IPS-20b (cell line): ENCODE measurements around the gene SPRTN.

Experiments used
- H3K27ac ChIP-seq: one replicate; pipeline ENCODE4 v1.5.1; 2013; ENCODE audit warnings: low read length
- H3K27me3 ChIP-seq: 2 replicates; pipeline ENCODE4 v1.6.1; 2013; ENCODE audit warnings: mild to moderate bottlenecking, low read length, inconsistent platforms; ENCODE audit not compliant: insufficient read depth
- H3K36me3 ChIP-seq: 2 replicates; pipeline ENCODE4 v1.6.1; 2013; ENCODE audit warnings: low read depth, mild to moderate bottlenecking, inconsistent platforms, low read length, moderate library complexity; ENCODE audit not compliant: insufficient read depth
- H3K4me1 ChIP-seq: 2 replicates; pipeline ENCODE4 v1.6.1; 2013; ENCODE audit warnings: mild to moderate bottlenecking, control low read depth, inconsistent platforms, low read length, moderate library complexity; ENCODE audit not compliant: insufficient read depth
- H3K4me3 ChIP-seq: 2 replicates; pipeline ENCODE4 v1.5.1; 2013; ENCODE audit warnings: mild to moderate bottlenecking, low read length, inconsistent platforms
- H3K9ac ChIP-seq: 2 replicates; pipeline ENCODE4 v1.6.1; 2013; ENCODE audit warnings: low read depth, mild to moderate bottlenecking, inconsistent platforms, low read length, moderate library complexity
- H3K9me3 ChIP-seq: 2 replicates; pipeline ENCODE4 v1.6.1; 2013; ENCODE audit warnings: mild to moderate bottlenecking, low read depth, low read length, inconsistent platforms; ENCODE audit not compliant: insufficient read depth

SPRTN gene

DNA sequence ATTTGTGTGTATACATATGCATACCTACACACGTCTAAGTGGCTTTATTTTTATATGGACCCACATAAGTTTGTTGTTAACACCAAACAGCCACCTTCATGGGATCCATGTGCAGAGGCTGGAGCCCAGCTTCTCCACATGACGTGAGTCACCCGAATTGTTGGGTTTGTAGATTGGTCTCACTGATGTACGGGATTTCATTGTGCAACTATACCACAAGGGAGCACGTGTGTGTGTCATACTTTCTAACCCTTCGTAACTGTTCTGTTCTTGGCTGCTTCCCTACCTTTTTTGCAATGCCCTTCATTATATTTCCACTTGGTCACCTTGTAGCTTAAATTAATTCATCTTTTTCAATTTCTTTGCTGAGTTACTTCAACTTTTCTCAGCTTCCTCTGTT is 21.0 kb downstream of the SPRTN start:
- no peak overlapping the region for H3K4me3 ChIP-seq
- H3K9ac ChIP-seq: no peak overlapping the region
- no peaks in the 10 kb centered on the region for H3K9me3 ChIP-seq
- no peak overlapping the region for H3K27ac ChIP-seq
- H3K4me1 ChIP-seq: no peaks in the 10 kb centered on the region
- H3K27me3 ChIP-seq: no peaks in the 10 kb centered on the region
- no peaks in the 10 kb centered on the region for H3K36me3 ChIP-seq

DNA sequence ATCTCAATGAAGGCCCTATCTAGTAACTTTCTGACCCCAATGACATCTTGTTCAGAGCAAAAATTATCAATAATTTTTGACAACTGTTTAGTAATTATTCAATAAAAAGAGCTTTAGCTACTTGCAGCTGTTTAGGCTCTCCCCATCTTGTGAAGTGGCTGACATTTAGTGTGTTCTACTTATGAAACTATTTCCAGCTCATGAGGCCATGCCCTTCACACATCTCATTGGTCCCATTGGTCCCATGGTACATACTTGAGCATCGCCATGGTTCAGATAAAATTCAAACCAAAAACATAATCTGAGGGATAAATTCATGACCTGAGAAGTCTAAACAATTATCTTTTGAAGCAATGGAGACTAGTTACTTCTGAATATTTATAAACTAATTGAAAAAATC is 24.2 kb downstream of the SPRTN start:
- no peaks in the 10 kb centered on the region for H3K4me1 ChIP-seq
- H3K36me3 ChIP-seq: no peaks in the 10 kb centered on the region
- no peak overlapping the region for H3K4me3 ChIP-seq
- H3K27me3 ChIP-seq: no peaks in the 10 kb centered on the region
- no peaks in the 10 kb centered on the region for H3K9me3 ChIP-seq
- no peak overlapping the region for H3K9ac ChIP-seq
- H3K27ac ChIP-seq: no peak overlapping the region

DNA sequence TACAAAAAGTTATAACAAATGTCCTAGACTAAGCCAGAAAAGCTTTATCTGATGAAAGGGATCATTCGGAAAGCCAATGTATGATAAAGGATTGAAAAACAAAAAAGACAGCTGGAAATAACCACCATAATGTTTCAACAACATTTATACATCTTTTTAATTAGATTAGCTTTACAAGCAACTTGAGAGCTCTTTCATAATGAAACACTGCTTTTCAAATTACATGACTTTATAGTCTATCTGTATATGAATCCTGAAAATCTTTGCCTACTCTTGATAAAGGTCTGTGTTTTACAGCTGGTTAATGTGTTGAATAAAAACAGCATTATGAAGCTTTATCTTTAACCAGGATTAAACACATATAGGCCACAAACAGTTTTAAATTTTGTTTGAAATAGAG is 25.5 kb downstream of the SPRTN start:
- Histone ChIP-seq H3K27ac (no peak overlapping the region), H3K4me3 (no peak overlapping the region), H3K9me3 (no peaks in the 10 kb centered on the region), H3K27me3 (no peaks in the 10 kb centered on the region), H3K9ac (no peak overlapping the region), H3K4me1 (no peaks in the 10 kb centered on the region), H3K36me3 (no peaks in the 10 kb centered on the region)

DNA sequence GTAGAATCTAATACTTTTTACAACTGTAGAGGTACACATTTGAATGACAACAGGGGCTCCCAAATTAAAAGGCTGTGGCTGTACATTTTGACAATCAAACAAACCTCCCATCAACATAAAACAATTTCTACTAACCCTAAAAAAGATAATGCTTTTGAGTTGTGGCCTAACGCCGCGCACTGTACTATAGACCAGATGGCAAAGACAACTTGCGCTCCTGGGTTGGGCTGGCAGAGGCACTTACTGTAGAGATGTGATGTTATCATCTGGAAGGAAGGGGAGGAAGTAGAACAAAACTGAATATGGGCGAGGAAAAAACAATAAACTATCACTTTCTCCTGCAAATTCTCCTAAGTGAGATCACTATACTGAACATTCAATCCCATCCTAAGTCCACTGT is 26.1 kb downstream of the SPRTN start:
- H3K27ac ChIP-seq: no peak overlapping the region
- H3K9ac ChIP-seq: no peak overlapping the region
- no peaks in the 10 kb centered on the region for H3K27me3 ChIP-seq
- H3K4me3 ChIP-seq: no peak overlapping the region
- H3K9me3 ChIP-seq: no peaks in the 10 kb centered on the region
- H3K4me1 ChIP-seq: no peaks in the 10 kb centered on the region
- no peaks in the 10 kb centered on the region for H3K36me3 ChIP-seq

DNA sequence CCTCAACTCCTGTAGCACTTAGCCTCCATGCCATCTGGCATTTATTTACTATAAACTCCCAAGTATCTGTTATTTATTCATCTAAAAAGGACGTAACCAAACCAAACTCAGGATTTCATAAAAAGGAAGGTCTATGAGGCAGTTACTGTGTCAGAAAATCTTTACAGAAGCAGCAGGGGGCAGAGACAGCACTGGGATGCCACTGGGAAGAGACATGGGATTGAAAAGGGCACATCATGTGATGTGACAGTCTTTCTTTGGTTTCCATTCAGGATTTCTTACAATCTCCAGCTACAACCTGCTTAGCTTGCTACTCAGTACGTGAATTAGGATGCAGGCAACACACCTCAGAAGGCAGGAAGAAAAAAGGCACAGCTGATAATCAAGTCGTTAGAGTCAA is 31.2 kb downstream of the SPRTN start:
- Histone ChIP-seq H3K9ac (no peak overlapping the region), H3K27me3 (no peaks in the 10 kb centered on the region), H3K27ac (no peak overlapping the region), H3K4me3 (no peak overlapping the region), H3K9me3 (no peaks in the 10 kb centered on the region), H3K4me1 (no peaks in the 10 kb centered on the region), H3K36me3 (no peaks in the 10 kb centered on the region)

DNA sequence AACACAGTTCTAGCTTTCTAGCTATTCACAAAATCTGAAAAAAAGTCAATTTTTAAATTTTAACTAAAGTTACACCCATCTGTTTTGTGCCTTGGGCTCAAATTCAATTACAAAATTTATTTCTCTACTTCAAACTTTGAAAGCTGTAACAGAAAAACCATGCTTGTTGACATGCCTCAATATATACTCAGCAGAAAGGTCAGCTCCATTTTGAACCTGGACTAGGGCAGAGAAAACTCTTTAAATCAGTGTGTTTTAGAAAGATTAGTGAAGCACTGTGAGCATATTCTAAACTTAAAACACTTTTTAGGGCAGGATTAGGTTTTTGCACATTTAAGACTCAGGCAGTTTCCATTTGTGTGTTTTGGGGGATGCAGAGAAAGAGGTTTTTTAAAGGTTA is 34.4 kb downstream of the SPRTN start:
- H3K4me3 ChIP-seq: no peak overlapping the region
- H3K9ac ChIP-seq: no peak overlapping the region
- H3K27me3 ChIP-seq: no peaks in the 10 kb centered on the region
- no peak overlapping the region for H3K27ac ChIP-seq
- H3K9me3 ChIP-seq: no peaks in the 10 kb centered on the region
- no peaks in the 10 kb centered on the region for H3K36me3 ChIP-seq
- no peaks in the 10 kb centered on the region for H3K4me1 ChIP-seq

DNA sequence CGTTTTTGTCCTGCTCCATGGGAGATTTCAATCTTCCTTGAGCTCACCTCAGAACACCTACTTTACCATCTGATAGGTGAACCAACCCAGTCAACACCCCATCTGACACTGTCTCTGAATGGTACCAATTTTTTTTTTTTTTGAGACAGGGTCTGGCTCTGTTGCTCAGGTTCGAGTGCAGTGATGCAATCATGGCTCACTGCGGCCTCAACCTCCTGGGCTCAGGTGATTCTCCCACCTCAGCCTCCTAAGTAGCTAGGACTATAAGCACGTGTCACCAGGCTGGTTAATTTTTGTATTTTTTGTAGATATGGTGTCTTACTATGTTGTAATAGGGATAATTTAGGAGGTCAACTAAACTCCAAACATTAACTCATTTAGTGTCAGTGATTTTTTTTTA is 36.3 kb downstream of the SPRTN start:
- Histone ChIP-seq H3K9ac (no peak overlapping the region), H3K9me3 (no peaks in the 10 kb centered on the region), H3K4me1 (no peaks in the 10 kb centered on the region), H3K27me3 (no peaks in the 10 kb centered on the region), H3K36me3 (no peaks in the 10 kb centered on the region), H3K4me3 (no peak overlapping the region), H3K27ac (no peak overlapping the region)

DNA sequence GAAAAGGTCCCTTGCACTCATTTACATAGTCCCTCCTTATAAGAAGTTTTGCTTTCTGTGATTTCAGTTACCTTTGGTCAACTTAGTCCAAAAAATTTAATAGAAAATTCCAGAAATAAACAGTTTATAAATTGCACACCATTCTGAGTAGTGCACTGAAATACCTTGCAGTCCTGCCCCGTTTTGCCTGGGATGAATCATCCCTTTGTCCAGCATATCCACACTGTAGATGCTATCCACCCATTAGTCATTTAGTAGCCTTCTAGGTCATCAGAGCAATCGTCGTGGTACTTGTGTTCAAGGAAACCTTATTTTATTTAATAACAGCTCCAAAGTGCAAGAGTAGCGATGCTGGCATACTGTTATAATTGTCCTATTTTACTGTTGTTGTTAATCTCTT is 38.0 kb downstream of the SPRTN start:
- H3K36me3 ChIP-seq: no peaks in the 10 kb centered on the region
- H3K9me3 ChIP-seq: no peaks in the 10 kb centered on the region
- no peak overlapping the region for H3K9ac ChIP-seq
- H3K27ac ChIP-seq: no peak overlapping the region
- no peaks in the 10 kb centered on the region for H3K27me3 ChIP-seq
- no peak overlapping the region for H3K4me3 ChIP-seq
- H3K4me1 ChIP-seq: no peaks in the 10 kb centered on the region

DNA sequence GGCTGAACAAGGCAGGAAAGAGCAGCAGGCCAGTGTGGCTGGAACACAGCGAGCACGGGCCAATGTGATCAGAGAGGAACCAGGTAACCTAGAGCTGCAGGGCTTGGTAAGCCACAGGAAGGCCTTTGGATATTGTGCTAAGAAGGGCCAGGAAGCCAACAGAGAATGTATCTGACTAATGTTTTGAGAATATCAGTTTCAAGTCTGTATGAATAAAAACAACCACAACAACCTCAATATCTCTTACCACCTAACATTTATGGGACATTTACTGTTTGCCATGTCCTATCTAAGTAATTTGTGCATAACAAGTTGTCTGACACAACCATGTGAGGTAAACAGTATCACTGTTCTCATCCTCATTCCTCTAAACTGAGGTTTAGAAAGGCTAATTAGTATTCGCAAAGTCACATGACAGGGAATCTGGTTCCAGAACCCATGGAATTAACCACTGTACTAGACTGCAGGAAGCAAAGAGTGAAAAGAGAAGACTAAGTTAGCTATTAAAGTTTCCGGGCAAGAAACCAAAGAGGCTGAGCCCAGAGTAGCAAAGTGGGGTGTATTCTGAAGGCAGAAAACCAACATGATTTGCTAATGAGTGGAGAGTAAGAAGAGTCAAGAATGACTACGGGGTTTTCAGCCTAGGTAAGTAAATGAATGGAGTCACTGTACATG is 38.9 kb downstream of the SPRTN start:
- H3K27ac ChIP-seq: no peak overlapping the region

DNA sequence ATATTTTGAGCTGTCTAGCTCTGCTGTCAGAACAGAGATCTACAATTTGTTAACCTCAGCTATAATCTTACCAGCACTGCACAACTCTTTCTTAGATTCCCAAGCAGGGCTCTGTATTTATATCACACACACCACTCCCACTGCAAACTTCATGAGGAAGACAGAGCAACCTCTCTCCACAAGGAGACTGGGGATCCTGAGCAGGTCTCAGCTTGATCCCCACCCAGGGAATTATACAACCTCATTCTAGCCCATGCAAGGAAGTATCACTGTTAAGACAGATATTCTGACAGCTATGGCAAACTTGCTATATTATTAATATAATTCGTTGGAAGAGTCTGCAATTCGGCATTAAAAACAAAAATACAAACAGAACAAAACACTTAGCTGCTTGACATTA is 43.6 kb downstream of the SPRTN start:
- no peak overlapping the region for H3K27ac ChIP-seq
- no peaks in the 10 kb centered on the region for H3K36me3 ChIP-seq
- no peak overlapping the region for H3K9ac ChIP-seq
- no peaks in the 10 kb centered on the region for H3K9me3 ChIP-seq
- no peaks in the 10 kb centered on the region for H3K27me3 ChIP-seq
- H3K4me3 ChIP-seq: no peak overlapping the region
- H3K4me1 ChIP-seq: no peaks in the 10 kb centered on the region

More for the DNA sequence above, 38.9 kb downstream of the SPRTN start:
- Histone ChIP-seq H3K4me1 (no peaks in the 10 kb centered on the region), H3K27me3 (no peaks in the 10 kb centered on the region), H3K9ac (no peak overlapping the region), H3K36me3 (no peaks in the 10 kb centered on the region), H3K9me3 (no peaks in the 10 kb centered on the region), H3K4me3 (no peak overlapping the region)

DNA sequence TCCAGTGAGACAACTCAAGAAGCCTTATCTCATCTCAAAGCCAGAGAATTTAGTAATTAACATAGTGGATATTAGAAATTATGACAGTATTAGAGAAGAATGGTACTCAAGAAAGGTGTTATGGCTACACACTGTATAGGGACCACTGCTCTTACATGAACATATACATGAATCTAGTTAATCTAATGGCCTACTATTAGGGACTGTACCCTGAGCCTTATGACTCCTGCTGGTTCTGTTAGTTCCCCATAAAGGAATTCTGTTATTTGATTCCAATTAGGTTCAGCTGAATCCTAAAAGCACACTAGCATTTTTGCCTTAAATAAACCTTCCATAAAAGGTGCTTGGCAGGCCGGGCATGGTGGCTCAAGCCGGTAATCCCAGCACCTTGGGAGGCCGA is 44.3 kb downstream of the SPRTN start:
- Histone ChIP-seq H3K4me3 (no peak overlapping the region), H3K27ac (no peak overlapping the region), H3K4me1 (no peaks in the 10 kb centered on the region), H3K27me3 (no peaks in the 10 kb centered on the region), H3K9me3 (no peaks in the 10 kb centered on the region), H3K36me3 (no peaks in the 10 kb centered on the region), H3K9ac (no peak overlapping the region)

DNA sequence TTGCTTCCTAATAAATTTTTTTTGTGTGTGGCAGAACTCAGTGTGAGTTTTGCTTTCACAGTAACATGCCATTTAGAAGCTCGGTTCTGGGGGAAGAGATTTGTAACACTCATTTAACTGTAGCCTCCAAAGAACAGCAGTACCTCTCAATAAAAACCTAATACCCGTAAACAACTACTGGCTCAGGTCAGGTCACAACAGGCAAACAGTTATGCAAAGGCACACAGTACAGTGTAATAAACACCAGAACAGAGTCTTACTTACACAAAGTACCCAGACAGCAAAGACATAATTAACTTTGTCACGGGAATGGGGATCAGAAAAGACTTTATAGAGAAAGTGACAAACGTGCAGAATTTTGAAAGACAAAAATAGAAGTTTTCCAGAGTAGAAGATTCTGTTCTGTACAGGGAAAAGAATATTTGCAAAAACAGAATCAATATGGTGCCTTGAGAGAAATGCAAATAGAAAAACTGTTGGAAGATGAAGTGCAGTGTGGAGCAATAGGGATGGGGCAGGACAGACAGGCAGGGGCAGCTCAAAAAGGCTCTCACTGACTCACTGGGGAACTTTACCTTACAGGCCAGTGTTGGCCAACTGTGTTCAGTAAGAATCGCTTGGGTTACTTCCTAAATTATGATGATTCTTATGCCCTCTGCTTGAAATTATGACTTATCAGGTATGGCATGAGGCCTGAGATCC is 45.2 kb downstream of the SPRTN start:
- H3K4me1 ChIP-seq: no peaks in the 10 kb centered on the region; the same call in 1 of the 2 replicates
- no peaks in the 10 kb centered on the region for H3K36me3 ChIP-seq
- H3K9me3 ChIP-seq: no peaks in the 10 kb centered on the region
- H3K4me3 ChIP-seq: no peak overlapping the region
- H3K9ac ChIP-seq: no peak overlapping the region
- H3K27me3 ChIP-seq: no peaks in the 10 kb centered on the region
- H3K27ac ChIP-seq: no peak overlapping the region
